Loucy (cell line): ENCODE results near the gene STK32C.

Experiments used
- CTCF ChIP-seq: fragments of 200-600 bp; sonication (generic); conservative IDR thresholded peaks from 2 replicates; pipeline ENCODE4 v1.5.1; 2014; ENCODE audit warnings: mild to moderate bottlenecking, antibody characterized with exemption, low read length
- EZH2phosphoT487 ChIP-seq: fragments of 200-600 bp; IDR thresholded peaks from 2 replicates; pipeline ENCODE4 v1.6.1; 2018; ENCODE audit warnings: antibody characterized with exemption, mild to moderate bottlenecking, moderate library complexity, borderline replicate concordance

GRCh38 chr10:132307823-132308586 lies at the start of gene STK32C:
- TF ChIP-seq CTCF (no peak), EZH2phosphoT487 (no peak)
